Upper lobe of right lung (tissue), 1 donor: ENCODE measurements around the gene DHRS7B. TPM values are rescaled to one million over a fixed set of nuclear protein-coding genes. Genes with fewer than 3 reads are reported as not detected.

Experiments
- ATAC-seq: fragments of 200-7000 bp; cut with Tn5 transposase; one replicate; pipeline ENCODE4 v1.9.1; 2020; ENCODE audit warnings: mild to moderate bottlenecking, moderate library complexity
- DNase-seq: peaks from one replicate; pipeline ENCODE4 v3.0.0-alpha.2; 2020
- H3K27ac ChIP-seq: fragments of 200-600 bp; one replicate; pipeline ENCODE4 v1.8.0; 2022
- H3K27me3 ChIP-seq: fragments of 200-600 bp; one replicate; pipeline ENCODE4 v1.8.0; 2022; ENCODE audit warnings: mild to moderate bottlenecking
- H3K36me3 ChIP-seq: fragments of 200-600 bp; one replicate; pipeline ENCODE4 v1.8.0; 2022
- H3K4me1 ChIP-seq: fragments of 200-600 bp; one replicate; pipeline ENCODE4 v1.8.0; 2022
- H3K4me3 ChIP-seq: fragments of 200-600 bp; one replicate; pipeline ENCODE4 v1.8.0; 2022; ENCODE audit warnings: mild to moderate bottlenecking
- H3K9me3 ChIP-seq: fragments of 200-600 bp; one replicate; pipeline ENCODE4 v1.8.0; 2022
- CTCF ChIP-seq: fragments of 200-600 bp; IDR thresholded peaks from one replicate; pipeline ENCODE4 v1.8.0; 2022; ENCODE audit warnings: antibody characterized with exemption
- intact Hi-C: fragments of 100-400 bp; cut with DNase I; formaldehyde crosslinking; loops from one replicate; pipeline ENCODE4 v1.11.0; 2022
- total RNA-seq: library from RNA; stranded (reverse); fragmentation: NEBNext Ultra II Directional; extraction: Animal tissue kit (Norgen Biotek cat#: 25700); gene quantifications from one replicate; pipeline ENCODE4 v1.2.1, GENCODE V29; 2021
- donor health status: DM: no; HTN: yes; CAD: no; lungs with severe emphysema.

The DHRS7B gene
- total RNA-seq, 1 donor from 2014 or later: 24.7 TPM

GRCh38 chr17:21166595-21167210, 39.9 kb downstream of the DHRS7B start:
- intact Hi-C loops: loop anchor here (10.0 kb wide), 1 partner anchor 58 kb away; no protein-coding TSS in a partner anchor
- DNase-seq (no peak), ATAC-seq (peak; percentile 45)
- Histone ChIP-seq H3K4me3 (peak overlapping the region; percentile 3), H3K4me1 (peaks cover 62% of the 10 kb centered on the region), H3K9me3 (no peaks in the 10 kb centered on the region), H3K27ac (peak overlapping the region; percentile 60), H3K36me3 (no peaks in the 10 kb centered on the region), H3K27me3 (no peaks in the 10 kb centered on the region)
- TF ChIP-seq CTCF: no peak

- TF ChIP-seq CTCF: no peak
- Histone ChIP-seq H3K36me3 (no peaks in the 10 kb centered on the region), H3K9me3 (no peaks in the 10 kb centered on the region), H3K27me3 (no peaks in the 10 kb centered on the region), H3K27ac (peak overlapping the region; percentile 60), H3K4me1 (peaks cover 56% of the 10 kb centered on the region), H3K4me3 (no peak overlapping the region)
- intact Hi-C loops: loop anchor here (10.0 kb wide), 1 partner anchor 57 kb away; no protein-coding TSS in a partner anchor
- DNase-seq: no peak
- ATAC-seq: peak; percentile 74
Measured at GRCh38 chr17:21167303-21167702, 40.5 kb downstream of the DHRS7B start.

- no peaks in the 10 kb centered on the region for H3K27me3 ChIP-seq
- no peak overlapping the region for H3K27ac ChIP-seq
- DNase-seq: no peak
- H3K9me3 ChIP-seq: no peaks in the 10 kb centered on the region
- peaks cover 51% of the 10 kb centered on the region for H3K4me1 ChIP-seq
- TF ChIP-seq CTCF: no peak
- intact Hi-C loops: loop anchor here (10.0 kb wide), 1 partner anchor 56 kb away; no protein-coding TSS in a partner anchor
- no peak overlapping the region for H3K4me3 ChIP-seq
- ATAC-seq: no peak
- H3K36me3 ChIP-seq: peaks cover 7% of the 10 kb centered on the region
Measured at GRCh38 chr17:21168555-21168865, 41.7 kb downstream of the DHRS7B start.

- peaks cover 47% of the 10 kb centered on the region for H3K4me1 ChIP-seq
- intact Hi-C loops: loop anchor here (10.0 kb wide), 1 partner anchor 55 kb away; no protein-coding TSS in a partner anchor
- no peak overlapping the region for H3K27ac ChIP-seq
- no peak for TF ChIP-seq CTCF
- H3K9me3 ChIP-seq: no peaks in the 10 kb centered on the region
- peaks cover 7% of the 10 kb centered on the region for H3K36me3 ChIP-seq
- no peak for ATAC-seq
- H3K27me3 ChIP-seq: no peaks in the 10 kb centered on the region
- DNase-seq: no peak
- H3K4me3 ChIP-seq: no peak overlapping the region
Measured at GRCh38 chr17:21169496-21169895, 42.7 kb downstream of the DHRS7B start.

GRCh38 chr17:21170809-21171208, 44.0 kb downstream of the DHRS7B start:
- Histone ChIP-seq H3K36me3 (peaks cover 7% of the 10 kb centered on the region), H3K9me3 (no peaks in the 10 kb centered on the region), H3K4me3 (no peak overlapping the region), H3K27me3 (no peaks in the 10 kb centered on the region), H3K4me1 (peaks cover 40% of the 10 kb centered on the region), H3K27ac (no peak overlapping the region)
- DNase-seq (no peak), ATAC-seq (no peak)
- no peak for TF ChIP-seq CTCF
- intact Hi-C loops: no loop called here
